Measurements from ENCODE around the gene NBPF26.
"Not testable (repeated sequence)": the region's sequence is repeated elsewhere in the genome, so short reads cannot be mapped to it uniquely, and the experiment has no call there.

GRCh38 chr1:120850287-120850536 is 126.5 kb downstream of the NBPF26 start:
- not testable (repeated sequence) for TF ChIP-seq EZH2 (IDR thresholded peaks at IDR 0.05; ENCODE audit: borderline replicate concordance); CTCF (IDR thresholded peaks at IDR 0.05; ENCODE audit: poor library complexity)
